B cell (primary cell): ENCODE measurements around the gene SPPL2A. TPM values are rescaled to one million over a fixed set of nuclear protein-coding genes. Genes with fewer than 3 reads are reported as not detected.

Experiments used
- ATAC-seq: fragments of 200-7000 bp; cut with Tn5 transposase; one replicate; pipeline ENCODE4 v1.10.0; 2021; ENCODE audit warnings: low read depth, mild to moderate bottlenecking, moderate number of reproducible peaks, moderate library complexity
- CTCF ChIA-PET: fragments of 350-600 bp; sonication (Branson Sonifier 250); formaldehyde crosslinking; loops from one replicate; lab custom pipeline; 2021; ENCODE audit warnings: antibody characterized with exemption, inconsistent platforms; lab: Charles Lee
- POLR2A ChIA-PET: fragments of 350-600 bp; sonication (Branson Sonifier 250); formaldehyde crosslinking; loops from one replicate; lab custom pipeline; 2021; ENCODE audit warnings: antibody characterized with exemption; lab: Charles Lee
- DNase-seq: peaks from one replicate; pipeline ENCODE4 v3.0.0; 2013
- H2AFZ ChIP-seq: 2 replicates; pipeline ENCODE4 v1.6.1; 2012; ENCODE audit warnings: mild to moderate bottlenecking, low read depth, low read length; ENCODE audit not compliant: insufficient read depth, poor library complexity, severe bottlenecking
- H3K27ac ChIP-seq, 2 donors: 1 replicate in 1 of 2; 2 replicates in 1 of 2; pipeline ENCODE4 v1.5.1; 2012 to 2013; ENCODE audit warnings: low read length in 2 of 2, mild to moderate bottlenecking in 2 of 2, moderate library complexity in 1 of 2
- H3K27me3 ChIP-seq, 4 experiments: fragments of 200-600 bp in 1 of 4; sonication (generic) in 1 of 4; replicated peaks in 1 of 4; 1 replicate in 2 of 4; 2 replicates in 2 of 4; pipeline versions ENCODE4 v1.6.1 to v1.7.0; 2013 to 2016; ENCODE audit warnings: low read length in 3 of 4, mild to moderate bottlenecking in 2 of 4, mixed read lengths in 1 of 4, moderate library complexity in 1 of 4; ENCODE audit not compliant: insufficient read depth in 4 of 4, control insufficient read depth in 3 of 4; ENCODE audit errors: control extremely low read depth in 1 of 4
- H3K36me3 ChIP-seq, 2 experiments: replicated peaks in 1 of 2; 1 replicate in 1 of 2; 2 replicates in 1 of 2; pipeline versions ENCODE4 v1.6.1 to v1.7.1; 2013; ENCODE audit warnings: low read length in 1 of 2; ENCODE audit not compliant: insufficient read depth in 2 of 2, control insufficient read depth in 1 of 2; ENCODE audit errors: control extremely low read depth in 1 of 2, extremely low read depth in 1 of 2
- H3K4me1 ChIP-seq, 2 donors: fragments of 200-600 bp in 1 of 2; sonication (generic) in 1 of 2; 1 replicate in 1 of 2; 2 replicates in 1 of 2; pipeline versions ENCODE4 v1.5.1 to v1.6.1; 2013 to 2017; ENCODE audit warnings: low read length in 2 of 2; ENCODE audit not compliant: control insufficient read depth in 2 of 2, insufficient read depth in 2 of 2
- H3K4me2 ChIP-seq: replicated peaks from 2 replicates; pipeline ENCODE3; 2012; ENCODE audit warnings: mild to moderate bottlenecking, low read depth, low read length; ENCODE audit not compliant: poor library complexity, severe bottlenecking
- H3K4me3 ChIP-seq, 5 experiments: fragments of 200-600 bp in 1 of 5; sonication (generic) in 1 of 5; 1 replicate in 3 of 5; 2 replicates in 2 of 5; pipeline versions ENCODE4 v1.5.1 to v1.7.0; 2011 to 2016; ENCODE audit warnings: low read length in 4 of 5, mild to moderate bottlenecking in 4 of 5, low read depth in 2 of 5, control low read depth in 1 of 5, moderate library complexity in 1 of 5; ENCODE audit not compliant: insufficient read depth in 1 of 5; ENCODE audit errors: control extremely low read depth in 1 of 5, extremely low read depth in 1 of 5
- H3K79me2 ChIP-seq: fragments of 200-600 bp; sonication (generic); one replicate; pipeline ENCODE4 v1.6.0; 2016; ENCODE audit warnings: low read length; ENCODE audit not compliant: control insufficient read depth, insufficient read depth
- H3K9ac ChIP-seq: fragments of 200-600 bp; sonication (generic); 2 replicates; pipeline ENCODE4 v1.6.1; 2017; ENCODE audit warnings: mild to moderate bottlenecking, low read length, moderate library complexity
- H3K9me3 ChIP-seq, 3 donors: one replicate each; pipeline versions ENCODE4 v1.6.1 to v1.7.1; 2013; ENCODE audit warnings: low read length in 2 of 3; ENCODE audit not compliant: control insufficient read depth in 2 of 3, insufficient read depth in 1 of 3; ENCODE audit errors: control extremely low read depth in 1 of 3
- H4K20me1 ChIP-seq: 2 replicates; pipeline ENCODE4 v1.6.0; 2012; ENCODE audit warnings: mild to moderate bottlenecking, low read length; ENCODE audit not compliant: insufficient read depth, control insufficient read depth, poor library complexity, severe bottlenecking
- H3K27ac Mint-ChIP-seq: one replicate; pipeline ENCODE4 v1.8.0; 2021; ENCODE audit warnings: mixed read lengths
- H3K27me3 Mint-ChIP-seq: one replicate; pipeline ENCODE4 v1.8.0; 2021; ENCODE audit warnings: mixed read lengths
- H3K4me1 Mint-ChIP-seq: one replicate; pipeline ENCODE4 v1.8.0; 2021; ENCODE audit warnings: mixed read lengths
- H3K4me3 Mint-ChIP-seq: one replicate; pipeline ENCODE4 v1.8.0; 2021; ENCODE audit warnings: mixed read lengths
- H3K9me3 Mint-ChIP-seq: one replicate; pipeline ENCODE4 v1.8.0; 2022; ENCODE audit warnings: mixed read lengths; ENCODE audit not compliant: insufficient read depth
- CTCF ChIP-seq: fragments of 200-600 bp; IDR thresholded peaks from one replicate; pipeline ENCODE4 v1.8.0; 2022; ENCODE audit warnings: antibody characterized with exemption, mild to moderate bottlenecking
- EZH2 ChIP-seq: IDR thresholded peaks from 2 replicates; pipeline ENCODE4 v1.6.1; 2012; ENCODE audit warnings: borderline replicate concordance, low read depth, mild to moderate bottlenecking, moderate library complexity, low read length; ENCODE audit not compliant: insufficient read depth, poor library complexity, severe bottlenecking
- WGBS: methylation state at CpG from one replicate; pipeline ENCODE4 v1.1.5; 2013; ENCODE audit warnings: missing lambda C conversion rate; ENCODE audit not compliant: insufficient coverage; 5-methylcytosine and 5-hydroxymethylcytosine counted together
- intact Hi-C: fragments of 100-400 bp; cut with micrococcal nuclease; formaldehyde crosslinking; loops from one replicate; pipeline ENCODE4 v1.10.0; 2022
- polyA plus RNA-seq: library from polyadenylated mRNA; depleted of rRNA; stranded (reverse); fragments of >200 nt; gene quantifications from 2 replicates; pipeline ENCODE4 v1.2.3, GENCODE V29; 2012
- total RNA-seq, 2 donors: library from RNA; stranded (reverse); fragments of 120-200 nt in 1 of 2; gene quantifications; 1 replicate in 1 of 2; 2 replicates in 1 of 2; pipeline versions ENCODE4 v1.2.3 to v1.2.4, GENCODE V29; 2013 to 2022

The SPPL2A gene
- total and polyA plus RNA-seq, 2 donors (not counting 1 experiment from before 2014, with no cell fraction given), result 34.6 to 78.3 TPM

- H3K4me1 Mint-ChIP-seq, result peaks cover 45% of the 10 kb centered on the region
- H3K9me3 Mint-ChIP-seq, result no peaks in the 10 kb centered on the region
Measured at GRCh38 chr15:50764461-50765194, 878 bp downstream of the SPPL2A start.

More at GRCh38 chr15:50764461-50765194, 878 bp downstream of the SPPL2A start:
- Histone ChIP-seq H4K20me1 (peaks cover 17% of the 10 kb centered on the region), H3K27me3 (no peaks in the 10 kb centered on the region), H3K4me2 (peak overlapping the region; percentile 82), H3K27ac (peak overlapping the region; percentile 91), H3K9ac (peak overlapping the region; percentile 95), H3K36me3 (peaks cover 2 to 4% of the 10 kb centered on the region in 2 experiments), H3K4me3 (peak overlapping the region; percentile 84 to 98 (median 93)), H2AFZ (peak overlapping the region; percentile 97), H3K9me3 (no peaks in the 10 kb centered on the region), H3K4me1 (peaks cover 17 to 23% of the 10 kb centered on the region in 2 donors), H3K79me2 (peaks cover 55% of the 10 kb centered on the region)
- CTCF ChIA-PET, result interaction anchor here (0.7 to 1.9 kb wide), 3 partner anchors 50 to 121 kb away, joined by 3 to 8 read pairs (median 3); no protein-coding TSS in a partner anchor
- POLR2A ChIA-PET, result interaction anchor here (0.7 to 1.0 kb wide), 3 partner anchors 84 to 409 kb away, joined by 3 to 4 read pairs (median 3); partner anchors contain the start of gene GABPB1
- ATAC-seq (no peak), DNase-seq (peak; percentile 63)
- WGBS, result 3% methylated on average over 7 of the region's 15 CpGs
- intact Hi-C loops, result loop anchor here (1.0 to 10.0 kb wide), 8 partner anchors 78 to 1920 kb away; partner anchors contain the start of genes DTWD1, FAM227B, GABPB1 and SECISBP2L
- H3K27ac Mint-ChIP-seq, result peak overlapping the region; percentile 93
- TF ChIP-seq EZH2 (no peak), CTCF (no peak)
- H3K4me3 Mint-ChIP-seq, result peak overlapping the region; percentile 88
- H3K27me3 Mint-ChIP-seq, result no peaks in the 10 kb centered on the region
